ENCODE results near the gene TCP11. TPM values are rescaled to one million over a fixed set of nuclear protein-coding genes. Genes with fewer than 3 reads are reported as not detected.
A peak's percentile ranks its signal among the peaks of the same experiment; 100 is the strongest.

TCP11 gene
- total and polyA plus RNA-seq, 2 of the 13 experiments (the other 11 are each of a cell fraction or from before 2014, with no cell fraction given), result 0.04 TPM; not detected in 1

- no peak for TF ChIP-seq ZBTB2 (CRISPR knock-in tag; IDR thresholded peaks at IDR 0.05; ENCODE audit: low read depth)
- TF ChIP-seq TGIF2 (CRISPR knock-in tag; IDR thresholded peaks at IDR 0.05), result no peak
- TF ChIP-seq GZF1 (CRISPR knock-in tag; IDR thresholded peaks at IDR 0.05), result no peak
- TF ChIP-seq PCBP1 (IDR thresholded peaks at IDR 0.05; ENCODE audit: borderline replicate concordance, low read depth, low read length), result no peak
- TF ChIP-seq SMAD9 (CRISPR knock-in tag; IDR thresholded peaks at IDR 0.05), result no peak
- no peak for TF ChIP-seq ZNF329 (CRISPR knock-in tag; IDR thresholded peaks at IDR 0.05; ENCODE audit: low read depth)
- no peak for TF ChIP-seq HIVEP1 (CRISPR knock-in tag; IDR thresholded peaks at IDR 0.05)
- 0 out of 2 replicates have a peak, but pooled peaks have one; percentile 27 for TF ChIP-seq ZNF33A (CRISPR knock-in tag; IDR thresholded peaks at IDR 0.05; ENCODE audit: borderline replicate concordance)
- TF ChIP-seq MYPOP (CRISPR knock-in tag; IDR thresholded peaks at IDR 0.05), result no peak
- no peak for TF ChIP-seq ZNF747 (CRISPR knock-in tag; IDR thresholded peaks at IDR 0.05; ENCODE audit: borderline replicate concordance)
- TF ChIP-seq ZNF672 (CRISPR knock-in tag; IDR thresholded peaks at IDR 0.05), result no peak
- no peak for TF ChIP-seq ZNF605 (CRISPR knock-in tag; IDR thresholded peaks at IDR 0.05)
Observed at GRCh38 chr6:35161266-35161665, 20.1 kb upstream of the TCP11 start (continued).

GRCh38 chr6:35160642-35161041 is 19.5 kb upstream of the TCP11 start:
- intact Hi-C loops (cut with micrococcal nuclease; ENCODE audit: unreplicated experiment), result no loop called here
- CTCF ChIA-PET (ENCODE audit: low intra/inter-chr PET ratio, low total read pairs), result no interaction called here
- no peak for ATAC-seq
- TF ChIP-seq DPF2 (CRISPR knock-in tag; IDR thresholded peaks at IDR 0.05; ENCODE audit: borderline replicate concordance, low read depth) (no peak), TEAD3 (CRISPR knock-in tag; optimal IDR thresholded peaks at IDR 0.05; ENCODE audit: borderline replicate concordance) (no peak), ZNF329 (CRISPR knock-in tag; IDR thresholded peaks at IDR 0.05; ENCODE audit: low read depth) (no peak), ZNF101 (CRISPR knock-in tag; IDR thresholded peaks at IDR 0.05; ENCODE audit: borderline replicate concordance, low read depth) (no peak), ZFP36L2 (CRISPR knock-in tag; IDR thresholded peaks at IDR 0.05) (no peak), MAFG (CRISPR knock-in tag; IDR thresholded peaks at IDR 0.05) (no peak), ZKSCAN8 (CRISPR knock-in tag; IDR thresholded peaks at IDR 0.05; ENCODE audit: borderline replicate concordance) (no peak), FOXM1 (CRISPR knock-in tag; IDR thresholded peaks at IDR 0.05) (no peak), ONECUT2 (CRISPR knock-in tag; IDR thresholded peaks at IDR 0.05) (no peak), TCF7 (IDR thresholded peaks at IDR 0.05; ENCODE audit: low read depth) (no peak), POGZ (CRISPR knock-in tag; IDR thresholded peaks at IDR 0.05) (no peak)

More at GRCh38 chr6:35160642-35161041, 19.5 kb upstream of the TCP11 start:
- FAIRE-seq (no peak), DNase-seq (ENCODE audit: low spot score) (no peak)
- Histone ChIP-seq H3K9ac (ENCODE audit: insufficient read depth, low read depth, low read length) (no peak overlapping the region), H4K20me1 (ENCODE audit: insufficient read depth, low read length) (no peaks in the 10 kb centered on the region), H3K79me2 (ENCODE audit: insufficient read depth, low read length) (no peaks in the 10 kb centered on the region), H3K27ac (ENCODE audit: extremely low read length, insufficient read depth, low read length) (no peak overlapping the region), H3K4me2 (ENCODE audit: low read depth, low read length) (peak overlapping the region; percentile 4; the same call in 1 of the 2 replicates), H3K4me3 (replicated peaks in 1 of 3; ENCODE audit: insufficient read depth in 1 of 3, low read depth in 2 of 3, low read length in 3 of 3) (no peak overlapping the region), H3K9me3 (ENCODE audit: low read length) (no peaks in the 10 kb centered on the region), H3K27me3 (ENCODE audit: control insufficient read depth in 1 of 2, insufficient read depth in 2 of 2, low read length in 2 of 2) (no peaks in the 10 kb centered on the region; a peak in 3 of 5 replicates), H3K4me1 (ENCODE audit: insufficient read depth, low read length) (peaks cover 54% of the 10 kb centered on the region), H2AFZ (ENCODE audit: low read length) (no peak overlapping the region), H3K36me3 (replicated peaks in 1 of 2; ENCODE audit: control insufficient read depth in 1 of 2, insufficient read depth in 2 of 2, low read length in 2 of 2) (no peaks in the 10 kb centered on the region)
- 0% methylated on average over 5 of the region's 5 CpGs for WGBS (ENCODE audit: low lambda C conversion rate)
- in situ Hi-C loops (cut with HindIII; ENCODE audit: extremely low pct_ligation_motif_present, low pct_unique_long_range_greater_than_20kb), result no loop called here
- BruUV-seq (replicated peaks), result no TSS peak
- POLR2A ChIA-PET, result no interaction called here

All from HepG2 (cell line).